ENCODE measurements around the gene LDAH.

Gene LDAH

DNA sequence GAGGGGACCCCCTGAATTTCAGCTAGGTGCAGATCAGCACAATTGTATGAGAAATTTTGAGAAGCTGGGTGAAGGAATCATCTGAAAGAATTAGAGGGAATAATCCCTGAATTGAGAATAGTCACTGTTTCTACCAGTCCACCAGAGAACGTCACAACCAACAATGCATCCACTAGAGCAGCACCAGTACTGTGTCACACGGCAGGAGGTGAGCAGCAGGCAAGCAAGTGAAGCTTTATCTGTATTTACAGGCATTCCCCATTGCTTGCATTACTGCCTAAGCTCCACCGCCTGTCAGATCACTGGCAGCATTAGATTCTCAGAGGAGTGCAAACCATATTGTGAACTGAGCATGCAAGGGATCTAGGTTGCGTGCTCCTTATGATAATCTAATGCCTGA, 115.3 kb downstream of the LDAH start:
- no peak for TF ChIP-seq CTCF (IDR thresholded peaks at IDR 0.05; ENCODE audit: borderline replicate concordance, insufficient read depth, low read depth, low read length)
- H3K4me3 ChIP-seq (ENCODE audit: low read depth, low read length), result no peak overlapping the region

- TF ChIP-seq CTCF (IDR thresholded peaks at IDR 0.05; ENCODE audit: borderline replicate concordance, insufficient read depth, low read depth, low read length), result no peak
- no peak overlapping the region for H3K4me3 ChIP-seq (ENCODE audit: low read depth, low read length)
Observed at GRCh38 chr2:20706786-20707185, 116.1 kb downstream of the LDAH start.

- TF ChIP-seq CTCF (IDR thresholded peaks at IDR 0.05; ENCODE audit: borderline replicate concordance, insufficient read depth, low read depth, low read length), result no peak
- H3K4me3 ChIP-seq (ENCODE audit: low read depth, low read length), result no peak overlapping the region
Observed at GRCh38 chr2:20706217-20706616, 116.7 kb downstream of the LDAH start.

DNA sequence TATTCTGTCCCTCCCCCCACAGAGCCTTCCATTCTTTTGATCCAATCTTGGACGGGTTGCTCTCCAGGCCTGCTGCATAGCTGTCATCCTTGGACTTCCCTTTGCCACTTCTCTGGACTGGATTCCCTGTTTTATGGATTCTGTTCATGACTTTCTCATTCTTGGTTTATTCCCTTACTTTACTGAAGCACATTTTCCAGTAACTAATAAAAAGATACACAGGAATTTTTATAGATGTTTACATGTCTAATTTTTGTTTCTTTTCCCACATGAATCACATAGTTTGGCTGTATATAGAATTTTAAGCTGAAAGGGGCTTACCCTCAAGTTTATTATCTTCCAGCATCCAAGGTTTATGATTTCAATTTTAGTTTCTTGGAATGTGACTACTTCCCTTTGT, 118.0 kb downstream of the LDAH start:
- no peak for TF ChIP-seq CTCF (IDR thresholded peaks at IDR 0.05; ENCODE audit: borderline replicate concordance, insufficient read depth, low read depth, low read length)
- no peak overlapping the region for H3K4me3 ChIP-seq (ENCODE audit: low read depth, low read length)

DNA sequence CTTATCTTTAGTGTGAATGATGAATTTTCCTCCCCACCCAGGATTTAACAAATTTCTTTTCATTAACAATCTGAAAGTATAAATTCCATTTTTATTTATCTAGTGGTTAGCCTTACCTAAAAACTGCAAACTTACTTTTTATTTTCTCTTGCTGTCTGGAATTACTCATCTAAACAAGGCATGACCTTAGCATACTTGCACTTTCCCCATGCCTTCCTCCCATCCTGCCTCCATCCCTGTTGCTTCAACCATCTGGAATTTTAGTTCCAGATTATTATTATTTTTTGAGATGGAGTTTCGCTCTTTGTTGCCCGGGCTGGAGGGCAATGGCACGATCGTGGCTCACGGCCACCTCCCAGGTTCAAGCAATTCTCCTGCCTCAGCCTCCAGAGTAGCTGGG, 120.3 kb downstream of the LDAH start:
- no peak for TF ChIP-seq CTCF (IDR thresholded peaks at IDR 0.05; ENCODE audit: borderline replicate concordance, insufficient read depth, low read depth, low read length)
- no peak overlapping the region for H3K4me3 ChIP-seq (ENCODE audit: low read depth, low read length)

DNA sequence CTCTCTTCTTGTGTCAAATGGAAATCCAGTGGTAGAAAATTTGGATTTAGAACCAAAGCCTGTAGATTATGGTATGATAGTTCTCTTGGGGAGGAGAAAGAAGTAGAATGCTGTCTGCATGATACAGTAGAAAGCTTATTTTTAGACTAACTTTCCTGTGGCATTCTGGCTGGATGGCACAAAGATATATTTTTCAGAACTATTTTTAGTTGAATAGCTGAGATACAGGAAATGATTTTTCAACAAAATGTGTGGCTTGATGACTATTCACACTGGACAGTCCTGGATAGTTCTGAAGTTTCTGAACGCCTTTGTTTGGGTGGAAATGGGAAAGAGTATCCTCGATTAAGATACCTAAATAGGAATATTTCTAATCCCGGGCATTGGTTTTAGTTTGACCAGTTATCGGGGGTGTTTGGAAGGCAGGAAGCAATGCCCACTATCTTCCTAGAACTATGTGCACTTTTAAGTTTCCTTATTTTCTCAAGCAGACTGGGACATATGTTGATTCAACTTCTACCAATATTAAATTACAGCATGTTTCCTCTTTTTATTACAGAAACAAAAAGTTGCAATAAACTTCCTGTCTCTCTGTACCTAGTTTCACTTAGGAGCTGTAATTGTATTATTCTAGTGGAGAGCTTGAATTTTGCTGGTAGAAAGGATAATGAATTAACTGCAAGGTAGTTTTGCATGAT, 123.8 kb downstream of the LDAH start:
- no peak for TF ChIP-seq CTCF (IDR thresholded peaks at IDR 0.05; ENCODE audit: borderline replicate concordance, insufficient read depth, low read depth, low read length)
- no peak overlapping the region for H3K4me3 ChIP-seq (ENCODE audit: low read depth, low read length)

- TF ChIP-seq CTCF (IDR thresholded peaks at IDR 0.05; ENCODE audit: borderline replicate concordance, insufficient read depth, low read depth, low read length), result no peak
- H3K4me3 ChIP-seq (ENCODE audit: low read depth, low read length), result no peak overlapping the region
Observed at GRCh38 chr2:20697322-20697934, 125.5 kb downstream of the LDAH start.

All from GM12875 (cell line).